IPS DF 4.7 (cell line): ENCODE measurements around the gene KCNK3.
"Not testable (repeated sequence)": the region's sequence is repeated elsewhere in the genome, so short reads cannot be mapped to it uniquely, and the experiment has no call there.

Source experiments
- DNase-seq: peaks from one replicate; pipeline ENCODE4 v3.0.0-alpha.2; 2013; ENCODE audit warnings: low spot score; ENCODE audit errors: extremely low read depth

The KCNK3 gene

DNA sequence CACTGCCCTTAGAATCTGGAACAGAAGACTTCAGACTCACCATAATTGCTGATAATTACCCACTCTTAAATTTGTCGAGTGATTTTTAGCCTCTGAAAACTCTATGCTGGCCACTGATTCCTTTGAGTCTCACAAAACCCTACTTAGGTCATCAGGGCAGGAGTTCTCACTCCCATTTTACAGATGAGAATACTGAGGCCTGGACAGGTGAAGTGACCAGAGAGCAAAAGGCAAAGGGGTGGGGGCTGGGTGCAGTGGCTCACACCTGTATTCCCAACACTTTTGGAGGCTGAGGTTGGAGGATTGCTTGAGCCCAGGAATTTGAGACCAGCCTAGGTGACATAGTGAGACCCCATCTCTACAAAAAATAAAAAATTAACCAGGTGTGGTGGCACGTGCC, 36.8 kb downstream of the KCNK3 start:
- DNase-seq: no peak

DNA sequence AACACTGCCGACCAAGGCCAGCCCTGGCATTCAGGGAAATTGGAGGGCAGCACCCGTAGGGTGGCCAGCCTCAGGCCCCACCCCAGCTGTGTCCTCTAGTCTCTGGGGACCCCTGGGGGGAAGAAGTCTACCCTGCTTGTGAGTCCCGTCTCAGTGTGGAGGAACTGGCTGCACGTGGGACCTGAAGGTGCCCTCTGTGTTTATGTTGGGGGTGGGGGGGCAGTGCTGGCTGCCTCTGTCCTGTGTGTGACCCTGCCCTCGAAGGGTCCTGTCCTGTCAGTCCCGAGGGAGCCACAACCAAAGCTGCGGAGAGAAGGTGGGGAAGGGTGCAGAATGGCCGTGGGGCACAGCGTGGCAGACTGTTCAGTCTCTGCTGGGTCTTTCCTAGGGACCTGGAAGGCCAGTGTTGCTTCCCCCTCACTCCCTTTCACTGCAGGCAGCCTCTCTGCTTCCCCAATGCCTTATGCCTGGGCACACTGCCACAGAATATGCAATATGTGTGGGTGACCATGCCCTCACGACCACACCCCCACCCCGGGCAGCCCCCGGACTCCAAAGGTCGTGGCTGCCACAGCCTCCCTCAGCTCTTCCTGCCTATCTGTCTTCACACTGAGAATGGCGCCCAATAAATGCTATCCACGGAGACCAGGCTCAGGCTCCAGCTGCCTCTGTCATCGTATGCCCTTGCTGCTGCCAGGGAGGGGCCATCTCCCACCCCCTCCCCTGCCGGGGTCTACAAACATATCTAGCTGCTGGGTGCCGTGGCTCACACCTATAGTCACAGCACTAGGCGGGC, 38.2 kb downstream of the KCNK3 start:
- DNase-seq: no peak

DNA sequence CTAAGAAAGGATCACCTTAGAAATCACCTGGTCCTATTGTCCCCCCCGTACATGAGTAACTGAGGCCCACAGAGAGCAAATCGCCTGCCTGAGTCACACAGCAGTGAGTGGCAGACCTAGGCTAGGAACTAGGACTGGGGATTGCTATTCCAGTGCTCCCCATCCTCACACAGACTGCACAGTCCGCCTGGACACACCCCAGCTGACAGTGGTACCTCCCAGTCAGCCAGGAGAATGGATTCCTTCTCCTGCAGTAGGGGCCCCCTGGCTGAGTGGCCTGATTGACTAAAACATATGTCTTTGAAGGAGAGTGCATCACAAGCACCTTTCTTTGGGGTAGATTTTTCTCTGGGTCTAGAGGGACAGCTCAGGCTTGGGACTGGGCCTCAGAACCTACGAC, 39.2 kb downstream of the KCNK3 start:
- DNase-seq: no peak

DNA sequence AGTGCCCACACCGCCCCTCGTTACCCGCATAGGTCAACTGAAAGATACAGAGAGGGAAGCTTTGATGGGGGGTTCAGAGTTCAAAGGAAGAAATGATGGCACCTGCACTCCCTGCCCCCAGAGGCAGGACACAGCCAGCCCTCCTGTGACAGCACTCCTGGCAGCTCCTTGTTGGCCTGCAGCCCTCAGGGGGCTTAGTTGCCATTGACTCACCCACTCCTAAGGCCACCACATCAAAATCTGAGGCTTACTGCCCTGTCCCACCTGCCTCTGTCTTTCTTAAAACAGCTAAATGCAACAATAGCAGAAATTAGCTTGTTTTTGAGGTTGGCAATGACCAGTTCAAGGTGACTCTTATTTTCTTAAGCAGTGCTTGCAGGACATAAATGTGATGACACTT, 39.9 kb downstream of the KCNK3 start:
- DNase-seq: no peak

DNA sequence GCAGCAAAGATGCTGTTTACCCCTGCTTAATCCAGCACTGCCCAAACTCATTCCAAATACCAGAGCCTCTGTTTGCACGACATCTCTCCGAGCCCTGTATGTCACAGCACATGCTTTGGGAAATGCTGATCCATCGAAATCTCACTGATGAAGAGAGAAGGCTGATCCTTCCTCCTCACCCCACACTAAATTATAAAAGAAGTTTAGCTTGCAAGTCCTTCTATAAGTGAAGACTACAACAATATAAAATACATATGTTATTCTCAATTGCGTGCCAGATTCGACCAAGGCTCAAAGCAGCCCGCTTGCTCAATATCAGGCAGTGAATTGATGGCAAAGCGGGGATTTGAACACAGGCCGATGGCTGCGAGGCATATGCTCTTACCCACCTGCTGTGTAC, 40.9 kb downstream of the KCNK3 start:
- DNase-seq: no peak

DNA sequence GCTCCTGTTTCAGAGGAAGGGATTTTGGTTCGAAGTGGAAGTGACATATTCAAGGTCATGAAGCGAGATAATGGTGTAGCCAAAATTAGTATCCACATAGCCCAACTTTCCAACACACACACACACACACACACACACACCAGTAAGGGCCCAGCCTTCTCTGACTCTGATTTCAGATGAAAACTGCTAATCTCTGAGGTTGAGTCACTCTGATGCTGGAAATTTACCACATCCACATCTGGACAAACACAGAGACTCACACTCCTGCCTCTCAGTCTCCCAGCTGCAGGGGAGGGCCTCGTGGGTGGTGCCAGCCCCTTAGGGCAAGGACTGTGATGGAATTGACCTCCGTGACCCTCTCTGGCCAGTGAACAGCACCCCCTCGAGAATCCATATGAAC, 42.6 kb downstream of the KCNK3 start:
- DNase-seq: no peak

DNA sequence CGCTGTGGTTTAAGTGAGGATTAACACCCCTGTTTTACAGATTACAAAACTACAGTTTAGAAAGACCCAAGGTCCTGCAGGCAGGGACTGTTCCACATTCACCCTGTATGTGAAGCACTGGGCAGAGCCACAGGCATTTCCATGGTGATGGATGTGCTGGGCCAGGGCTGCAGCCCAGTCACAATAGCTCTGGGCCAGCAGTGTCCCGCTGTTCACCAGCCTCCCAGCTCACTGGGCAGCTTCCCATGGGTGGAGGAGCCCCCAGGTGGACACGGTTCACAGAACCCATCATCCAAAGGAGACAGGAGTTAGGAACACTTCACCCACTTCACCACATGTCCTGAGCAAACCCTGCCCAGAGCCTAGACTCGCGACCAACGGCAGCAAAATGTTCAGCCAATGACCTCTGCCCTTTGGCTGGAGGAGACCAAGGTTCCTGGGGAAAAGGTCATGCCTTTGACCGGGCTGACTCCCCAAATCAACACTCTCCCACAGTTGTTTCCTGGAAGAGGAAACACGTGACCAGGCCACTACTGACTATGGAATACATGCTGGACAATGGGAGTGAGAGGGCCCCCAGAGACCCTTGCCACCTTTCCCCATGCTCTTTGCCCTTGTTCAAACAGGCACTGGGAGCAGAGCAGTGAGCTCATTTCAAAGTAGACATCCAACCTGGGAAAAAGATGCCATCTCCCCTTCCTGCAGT, 43.5 kb downstream of the KCNK3 start:
- DNase-seq: no peak

DNA sequence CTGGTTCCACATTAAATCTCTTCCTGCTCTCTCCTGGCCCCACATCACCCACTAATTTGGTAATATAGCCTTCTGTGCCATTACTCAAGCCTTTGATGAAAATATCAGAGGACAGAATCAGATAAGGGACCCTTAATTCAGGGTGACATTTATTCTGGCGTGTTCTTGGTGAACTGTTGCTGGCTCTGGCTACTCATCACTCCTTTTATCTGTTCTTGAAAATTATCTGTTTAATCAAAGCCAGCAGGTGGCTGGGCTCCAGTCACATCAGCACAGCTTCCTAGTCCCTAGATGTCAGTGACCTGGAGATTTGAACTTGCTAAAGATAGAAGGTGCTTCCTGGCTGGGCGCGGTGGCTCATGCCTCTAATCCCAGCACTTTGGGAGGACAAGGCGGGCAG, 44.7 kb downstream of the KCNK3 start:
- no peak for DNase-seq

DNA sequence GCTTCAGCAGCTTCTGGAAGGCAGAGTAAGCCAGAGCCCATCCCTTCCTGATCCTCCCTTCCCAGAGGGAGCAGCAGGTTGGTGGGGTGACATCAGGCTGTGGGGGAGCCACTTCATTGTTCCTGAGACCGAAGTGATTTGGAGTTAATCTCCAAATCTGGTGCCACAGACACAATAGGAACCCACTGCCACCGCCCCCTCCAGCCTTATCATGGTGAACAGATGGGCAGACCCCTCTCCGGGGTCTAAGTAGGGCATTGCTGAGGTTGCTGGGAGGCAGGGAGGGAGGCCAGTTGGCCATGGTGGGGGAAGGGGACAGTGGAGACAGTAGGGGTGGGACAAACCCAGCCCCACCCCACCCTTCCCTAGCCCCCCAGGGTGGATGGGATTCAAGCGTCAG, 46.0 kb downstream of the KCNK3 start:
- DNase-seq: no peak

DNA sequence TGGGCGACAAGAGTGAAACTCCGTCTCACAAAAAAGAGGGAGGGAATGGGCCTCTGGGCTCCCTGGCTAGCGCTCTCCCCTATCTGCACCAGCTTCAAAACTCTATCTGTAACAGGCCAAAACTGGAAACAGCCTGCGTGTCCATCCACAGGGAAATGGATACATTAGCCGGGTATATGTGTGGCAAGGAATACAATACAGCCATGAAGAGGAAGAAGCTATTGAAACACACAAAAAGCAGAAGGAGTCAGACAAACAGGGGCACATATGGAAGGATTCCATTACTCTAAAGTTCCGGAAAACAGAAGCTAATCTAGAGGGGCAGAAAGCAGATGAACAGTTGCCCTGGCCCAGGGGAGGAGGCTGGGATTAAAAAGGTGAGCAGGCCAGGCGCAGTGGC, 47.0 kb downstream of the KCNK3 start:
- no peak for DNase-seq

DNA sequence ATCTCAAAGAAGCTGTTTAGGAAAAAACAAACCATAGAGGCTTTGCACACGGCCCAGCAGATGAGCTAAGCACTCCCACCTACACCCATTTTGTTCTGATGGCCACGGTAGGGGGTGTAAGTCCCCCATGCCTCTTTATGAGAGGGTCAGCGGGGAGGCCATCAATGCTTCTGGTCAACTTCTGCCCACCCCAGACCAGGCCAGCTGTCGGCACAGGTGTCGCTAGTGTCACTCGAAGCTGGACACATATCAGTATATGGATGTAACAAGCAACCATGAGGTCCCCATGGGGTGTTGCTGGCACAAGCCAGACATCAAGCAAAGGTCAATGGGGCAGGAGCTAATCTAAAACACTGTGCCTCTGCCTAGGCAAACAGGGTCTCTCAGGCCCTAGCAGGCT, 47.8 kb downstream of the KCNK3 start:
- no peak for DNase-seq

DNA sequence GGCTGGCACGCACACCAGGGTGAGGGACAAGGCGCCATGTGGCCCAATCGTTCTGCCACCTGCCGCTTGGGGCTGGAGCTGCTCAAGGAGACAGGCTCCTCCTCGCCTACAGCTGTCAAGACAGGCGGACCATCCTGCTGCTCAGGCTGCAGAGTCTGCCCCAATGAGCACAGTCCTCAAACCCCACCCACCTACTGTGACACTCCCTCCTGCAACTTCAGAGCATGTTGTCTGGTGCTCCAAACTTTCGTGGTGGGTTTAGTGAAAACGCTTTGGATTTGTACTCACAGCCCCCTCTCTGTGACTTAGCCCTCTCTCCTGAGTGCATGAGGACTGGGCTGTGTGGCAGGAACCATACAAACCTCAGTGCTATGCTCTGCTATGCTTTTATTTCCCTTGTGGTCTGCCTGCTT, 48.4 kb downstream of the KCNK3 start:
- no peak for DNase-seq

DNA sequence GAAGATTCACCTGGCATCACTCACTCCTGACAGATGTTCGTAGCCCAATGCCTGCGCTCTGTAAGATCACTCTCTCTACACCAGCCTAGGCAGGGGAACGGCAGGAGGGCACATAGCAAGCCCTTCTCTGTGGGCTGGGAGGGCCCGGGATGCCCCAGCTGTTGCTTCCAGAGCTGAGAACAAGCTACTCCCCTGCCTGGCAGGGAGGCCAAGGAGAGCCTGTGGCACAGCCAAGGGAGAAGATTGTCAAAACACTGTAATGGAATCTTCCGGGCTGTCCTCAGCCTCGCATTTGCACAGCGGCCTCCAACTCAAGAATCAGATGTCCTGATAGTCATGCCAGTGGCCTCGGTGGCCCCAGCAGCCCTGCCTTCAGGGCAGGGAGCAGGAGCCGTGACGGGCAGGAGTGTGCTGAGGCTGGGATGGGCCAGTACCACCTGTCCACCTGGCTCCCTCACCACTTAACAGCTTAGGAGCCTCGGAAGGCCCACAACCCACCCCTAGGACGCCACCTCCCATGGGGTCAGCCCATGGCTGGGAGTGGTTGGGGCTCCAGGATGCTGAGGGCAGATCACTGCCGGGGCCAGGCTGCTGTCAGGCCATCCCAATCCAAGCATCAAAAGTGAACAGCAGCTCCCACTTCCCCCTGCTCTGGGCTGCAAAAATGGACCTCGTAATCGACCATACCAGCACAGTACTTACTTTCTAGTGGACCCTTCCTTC, 49.7 kb downstream of the KCNK3 start:
- no peak for DNase-seq

DNA sequence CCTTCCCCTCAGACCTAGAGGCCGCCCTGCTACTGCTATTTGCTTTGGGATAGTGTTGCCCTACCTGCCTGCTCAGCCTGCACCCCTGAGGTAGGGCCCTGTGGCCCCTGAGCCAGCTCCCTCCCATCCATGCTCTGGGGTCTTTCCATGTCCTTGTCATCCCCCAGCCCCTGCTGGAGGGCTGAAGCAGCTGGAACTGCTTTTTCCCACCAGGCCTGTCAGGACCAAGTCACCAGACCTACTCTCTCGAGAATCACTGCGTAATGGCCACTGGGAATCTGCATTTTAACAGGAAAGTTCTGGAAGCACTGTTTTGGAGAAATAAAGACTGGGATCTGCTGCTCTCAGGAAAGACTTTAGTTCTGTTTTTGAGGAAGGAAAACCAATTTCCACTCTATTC, 51.3 kb downstream of the KCNK3 start:
- no peak for DNase-seq

DNA sequence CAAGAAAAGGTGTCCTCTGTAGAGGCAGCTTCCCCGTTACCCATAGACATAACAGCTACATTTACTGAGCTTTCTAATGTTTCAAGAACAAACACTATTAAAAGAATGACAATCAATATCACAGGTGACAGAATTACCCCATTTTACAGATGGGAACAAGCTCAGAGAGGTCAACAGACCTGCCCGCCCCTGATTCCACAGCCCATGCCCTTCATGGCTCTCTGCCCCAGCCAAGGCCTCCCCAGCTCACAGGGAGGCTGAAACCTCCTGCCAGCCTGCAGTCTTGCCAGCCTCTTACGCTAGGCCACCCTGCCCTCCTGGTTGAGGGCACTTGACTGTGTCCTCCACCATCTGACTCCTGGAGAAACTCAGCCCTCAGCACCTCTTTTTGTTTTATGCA, 52.4 kb downstream of the KCNK3 start:
- DNase-seq: no peak

DNA sequence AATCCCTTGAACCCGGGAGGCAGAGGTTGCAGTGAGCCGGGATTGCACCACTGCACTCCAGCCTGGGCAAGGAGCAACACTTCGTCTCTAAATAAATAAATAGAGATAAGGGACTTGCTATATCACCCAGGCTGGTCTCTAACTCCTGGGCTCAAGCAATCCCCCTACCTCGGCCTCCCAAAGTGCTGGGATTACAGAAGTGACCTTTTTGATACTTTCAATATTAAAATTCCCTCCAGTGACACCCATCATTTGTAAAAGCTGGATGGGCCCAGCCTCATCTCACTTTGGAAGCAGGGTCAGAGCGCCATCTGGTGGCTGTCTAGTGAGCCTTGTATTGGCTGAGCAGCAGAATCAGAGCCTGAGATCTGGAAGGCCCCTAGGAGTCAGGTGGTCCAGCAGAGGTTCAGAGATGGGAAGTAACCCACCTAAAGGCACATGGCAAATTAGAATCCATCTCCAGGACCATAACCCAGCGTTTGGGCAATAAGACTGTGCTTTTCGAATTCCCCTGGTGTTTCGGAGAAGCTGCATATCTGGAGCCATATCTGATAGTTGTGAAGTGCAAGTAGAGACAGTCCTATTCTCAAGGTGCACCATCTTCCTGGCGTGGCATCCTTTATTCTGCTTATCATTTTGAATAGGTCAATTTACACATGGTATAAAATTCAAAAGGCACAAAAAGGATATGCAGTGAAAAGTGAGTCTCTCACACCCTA, 53.2 kb downstream of the KCNK3 start:
- DNase-seq: no peak

DNA sequence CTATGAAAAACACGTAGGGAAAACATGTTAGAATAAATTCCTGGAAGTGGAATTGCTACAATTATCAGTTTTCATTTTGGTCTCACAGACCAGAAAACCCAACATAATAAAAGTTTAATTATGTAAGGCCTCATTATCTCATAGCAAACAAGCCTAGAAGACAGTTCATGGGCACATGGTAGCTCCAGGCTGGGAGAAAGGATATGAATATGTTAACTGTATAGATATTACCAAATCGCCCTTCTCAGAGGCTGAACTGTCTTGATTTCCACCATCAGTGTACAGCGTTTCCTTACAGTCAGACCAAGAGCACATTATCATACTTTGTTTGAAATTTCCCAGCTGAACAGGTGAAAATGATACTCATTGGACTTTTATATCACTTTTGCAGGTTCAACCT, 54.4 kb downstream of the KCNK3 start:
- DNase-seq: no peak

DNA sequence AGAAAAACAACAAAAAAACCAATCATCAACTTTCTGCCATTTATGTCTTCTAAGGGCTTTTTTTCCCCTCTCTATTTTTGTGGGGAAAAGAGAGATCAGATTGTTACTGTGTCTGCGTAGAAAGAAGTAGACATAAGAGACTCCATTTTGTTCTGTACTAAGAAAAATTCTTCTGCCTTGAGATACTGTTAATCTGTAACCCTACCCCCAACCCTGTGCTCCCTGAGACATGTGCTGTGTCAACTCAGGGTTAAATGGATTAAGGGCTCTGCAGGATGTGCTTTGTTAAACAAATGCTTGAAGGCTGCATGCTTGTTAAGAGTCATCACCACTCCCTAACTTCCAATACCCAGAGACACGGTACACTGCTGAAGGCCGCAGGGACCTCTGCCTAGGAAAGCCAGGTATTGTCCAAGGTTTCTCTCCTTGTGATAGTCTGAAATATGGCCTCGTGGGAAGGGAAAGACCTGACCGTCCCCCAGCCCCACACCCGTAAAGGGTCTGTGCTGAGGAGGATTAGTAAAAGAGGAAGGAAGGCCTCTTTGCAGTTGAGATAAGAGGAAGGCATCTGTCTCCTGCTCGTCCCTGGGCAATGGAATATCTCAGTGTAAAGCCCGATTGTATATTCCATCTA, 57.4 kb downstream of the KCNK3 start:
- DNase-seq: not testable (repeated sequence)

DNA sequence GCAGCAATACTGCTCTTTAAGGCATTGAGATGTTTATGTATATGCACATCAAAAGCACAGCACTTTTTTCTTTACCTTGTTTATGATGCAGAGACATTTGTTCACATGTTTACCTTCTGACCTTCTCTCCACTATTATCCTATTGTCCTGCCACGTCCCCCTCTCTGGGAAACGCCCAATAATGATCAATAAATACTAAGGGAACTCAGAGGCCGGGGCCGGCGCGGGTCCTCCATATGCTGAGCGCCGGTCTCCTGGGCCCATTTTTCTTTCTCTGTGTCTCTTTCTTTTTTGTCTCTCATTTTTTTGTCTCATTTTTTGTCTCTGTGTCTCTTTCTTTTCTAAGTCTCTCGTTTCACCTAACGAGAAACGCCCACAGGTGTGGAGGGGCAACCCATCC, 57.9 kb downstream of the KCNK3 start:
- DNase-seq: not testable (repeated sequence)

DNA sequence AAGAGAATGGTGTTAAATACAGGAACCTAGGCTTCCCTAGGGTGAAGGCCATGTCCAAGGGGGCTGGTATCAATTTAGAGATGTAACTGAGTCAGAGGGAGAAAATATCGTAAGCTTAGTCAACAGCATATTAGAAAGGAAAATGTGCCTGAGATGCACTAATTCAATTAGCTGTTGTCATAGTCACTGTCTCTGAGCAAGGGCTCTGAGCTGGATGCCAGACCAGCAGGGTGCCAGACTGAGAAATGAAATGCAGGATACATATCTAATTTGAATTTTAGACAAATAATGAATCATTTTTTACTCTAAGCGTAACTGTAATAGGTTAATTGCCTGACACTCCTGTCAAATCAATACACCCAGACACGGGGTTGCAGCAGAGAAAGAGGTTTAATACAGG, 60.1 kb downstream of the KCNK3 start:
- DNase-seq: no peak

DNA sequence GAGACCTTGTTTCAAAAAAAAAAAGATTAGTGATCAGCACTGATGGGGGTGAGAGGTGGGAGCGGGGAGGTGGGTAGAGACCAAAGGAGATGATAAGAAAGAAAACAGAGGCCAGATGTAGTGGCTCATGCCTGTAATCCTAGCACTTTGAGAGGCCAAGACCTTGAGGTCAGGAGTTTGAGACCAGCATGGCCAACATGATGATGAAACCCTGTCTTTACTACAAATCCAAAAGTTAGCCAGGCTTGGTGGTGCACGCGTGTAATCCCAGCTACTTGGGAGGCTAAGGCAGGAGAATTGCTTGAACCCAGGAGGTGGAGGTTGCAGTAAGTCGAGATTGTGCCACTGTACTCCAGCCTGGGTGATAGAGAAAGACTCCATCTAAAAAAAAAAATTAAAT, 62.0 kb downstream of the KCNK3 start:
- DNase-seq: no peak
